Thoracic aorta (tissue), 2 donors: Measurements from ENCODE around the gene TEPSIN. TPM values are rescaled to one million over a fixed set of nuclear protein-coding genes. Genes with fewer than 3 reads are reported as not detected.

Experiments used
- ATAC-seq: fragments of 150-250 bp; one replicate; pipeline ENCODE4 v1.8.0; 2017; ENCODE audit warnings: low read depth; ENCODE audit not compliant: insufficient number of reproducible peaks, low FRiP score
- DNase-seq: peaks from one replicate; pipeline ENCODE4 v3.0.0-alpha.2; 2020; ENCODE audit warnings: low spot score
- H3K27ac ChIP-seq, 2 donors: fragments of 200-600 bp; sonication (generic); 1 replicate in 1 of 2; 2 replicates in 1 of 2; pipeline ENCODE4 v1.5.1; 2016; ENCODE audit warnings: mild to moderate bottlenecking in 2 of 2, moderate library complexity in 2 of 2
- H3K27me3 ChIP-seq: fragments of 200-600 bp; sonication (generic); replicated peaks from 2 replicates; pipeline ENCODE4 v1.6.0; 2016; ENCODE audit warnings: mild to moderate bottlenecking; ENCODE audit not compliant: insufficient read depth
- H3K36me3 ChIP-seq: fragments of 200-600 bp; sonication (generic); one replicate; pipeline ENCODE4 v1.5.1; 2016
- H3K4me1 ChIP-seq, 2 donors: fragments of 200-600 bp; sonication (generic); 1 replicate in 1 of 2; 2 replicates in 1 of 2; pipeline versions ENCODE4 v1.5.1 to v1.6.0; 2016; ENCODE audit warnings: low read depth in 2 of 2, mild to moderate bottlenecking in 1 of 2; ENCODE audit not compliant: control insufficient read depth in 1 of 2
- H3K4me3 ChIP-seq: fragments of 200-600 bp; sonication (generic); 2 replicates; pipeline ENCODE4 v1.5.1; 2016; ENCODE audit warnings: mild to moderate bottlenecking
- H3K9me3 ChIP-seq: fragments of 200-600 bp; sonication (generic); 2 replicates; pipeline ENCODE4 v1.5.1; 2016
- CTCF ChIP-seq: fragments of 200-600 bp; sonication (generic); IDR thresholded peaks from one replicate; pipeline ENCODE4 v1.5.1; 2019; ENCODE audit warnings: antibody characterized with exemption
- total RNA-seq, 2 donors: library from RNA; depleted of rRNA; stranded (reverse); fragments of >200 nt; gene quantifications; one replicate each; pipeline versions ENCODE4 v1.1.0 to v1.2.3, GENCODE V29; 2016

Gene TEPSIN
- total RNA-seq, 2 donors from 2014 or later = 52.4 to 70.8 TPM

- no peak for ATAC-seq
- H3K4me3 ChIP-seq = no peak overlapping the region
- TF ChIP-seq CTCF = no peak
- no peak for DNase-seq
- no peaks in the 10 kb centered on the region for H3K9me3 ChIP-seq
- no peak overlapping the region for H3K27ac ChIP-seq
- H3K36me3 ChIP-seq = peaks cover 39% of the 10 kb centered on the region
- no peaks in the 10 kb centered on the region for H3K27me3 ChIP-seq
- peaks cover 0 to 3% of the 10 kb centered on the region in 2 donors for H3K4me1 ChIP-seq
Measured at GRCh38 chr17:81261096-81261495, 22.2 kb upstream of the TEPSIN start.

GRCh38 chr17:81260641-81261040 lies 21.8 kb upstream of the TEPSIN start:
- Histone ChIP-seq H3K27ac (no peak overlapping the region), H3K27me3 (no peaks in the 10 kb centered on the region), H3K4me3 (no peak overlapping the region), H3K9me3 (no peaks in the 10 kb centered on the region), H3K4me1 (peaks cover 0 to 8% of the 10 kb centered on the region in 2 donors), H3K36me3 (peaks cover 39% of the 10 kb centered on the region)
- no peak for TF ChIP-seq CTCF
- no peak for DNase-seq
- ATAC-seq = no peak

- DNase-seq (no peak), ATAC-seq (no peak)
- Histone ChIP-seq H3K4me1 (peaks cover 0 to 13% of the 10 kb centered on the region in 2 donors), H3K27me3 (no peaks in the 10 kb centered on the region), H3K4me3 (no peak overlapping the region), H3K27ac (no peak overlapping the region), H3K9me3 (no peaks in the 10 kb centered on the region), H3K36me3 (peaks cover 34% of the 10 kb centered on the region)
- no peak for TF ChIP-seq CTCF
Measured at GRCh38 chr17:81260171-81260570, 21.3 kb upstream of the TEPSIN start.

GRCh38 chr17:81259058-81259605 lies 20.3 kb upstream of the TEPSIN start:
- DNase-seq (no peak), ATAC-seq (no peak)
- H3K9me3 ChIP-seq = no peaks in the 10 kb centered on the region
- H3K36me3 ChIP-seq = peaks cover 32% of the 10 kb centered on the region
- H3K27ac ChIP-seq = no peak overlapping the region
- TF ChIP-seq CTCF = no peak
- H3K27me3 ChIP-seq = no peaks in the 10 kb centered on the region
- no peak overlapping the region for H3K4me3 ChIP-seq
- peaks cover 0 to 22% of the 10 kb centered on the region in 2 donors for H3K4me1 ChIP-seq

GRCh38 chr17:81258292-81258691 lies 19.4 kb upstream of the TEPSIN start:
- no peak for TF ChIP-seq CTCF
- Histone ChIP-seq H3K4me3 (no peak overlapping the region), H3K27ac (no peak overlapping the region), H3K27me3 (no peaks in the 10 kb centered on the region), H3K9me3 (no peaks in the 10 kb centered on the region), H3K36me3 (peaks cover 23% of the 10 kb centered on the region), H3K4me1 (peaks cover 0 to 22% of the 10 kb centered on the region in 2 donors)
- DNase-seq (no peak), ATAC-seq (no peak)
